ENCODE results near the gene ENTPD8.
"Not testable (repeated sequence)": the region's sequence is repeated elsewhere in the genome, so short reads cannot be mapped to it uniquely, and the experiment has no call there.

Gene ENTPD8

GRCh38 chr9:137474271-137474670 is 33.1 kb upstream of the ENTPD8 start:
- DNase-seq = no peak

GRCh38 chr9:137470785-137471184 is 29.6 kb upstream of the ENTPD8 start:
- DNase-seq = no peak

GRCh38 chr9:137467896-137468295 is 26.7 kb upstream of the ENTPD8 start:
- DNase-seq = no peak

GRCh38 chr9:137467161-137467581 is 26.0 kb upstream of the ENTPD8 start:
- no peak for DNase-seq

- not testable (repeated sequence) for DNase-seq
Observed at GRCh38 chr9:137466389-137467085, 25.4 kb upstream of the ENTPD8 start.

- no peak for DNase-seq
Observed at GRCh38 chr9:137465720-137466388, 24.7 kb upstream of the ENTPD8 start.

GRCh38 chr9:137465000-137465719 is 24.0 kb upstream of the ENTPD8 start:
- no peak for DNase-seq

- no peak for DNase-seq
Observed at GRCh38 chr9:137464291-137464999, 23.3 kb upstream of the ENTPD8 start.

GRCh38 chr9:137463931-137464290 is 22.8 kb upstream of the ENTPD8 start:
- DNase-seq = no peak

- no peak for DNase-seq
Observed at GRCh38 chr9:137462986-137463930, 22.1 kb upstream of the ENTPD8 start.

- DNase-seq = no peak
Observed at GRCh38 chr9:137462396-137462985, 21.3 kb upstream of the ENTPD8 start.

GRCh38 chr9:137461663-137462395 is 20.7 kb upstream of the ENTPD8 start:
- DNase-seq = no peak

- DNase-seq = no peak
Observed at GRCh38 chr9:137461316-137461662, 20.1 kb upstream of the ENTPD8 start.

GRCh38 chr9:137460363-137461315 is 19.5 kb upstream of the ENTPD8 start:
- DNase-seq = no peak

- no peak for DNase-seq
Observed at GRCh38 chr9:137459601-137460362, 18.6 kb upstream of the ENTPD8 start.

GRCh38 chr9:137459152-137459600 is 18.0 kb upstream of the ENTPD8 start, which contains the start of gene NSMF:
Gene NSMF, minus strand, starts transcription at chr9:137459334. Its CDS starts 232 bp downstream, at chr9:137459102.
- peak; percentile 65 for DNase-seq

GRCh38 chr9:137458194-137459151 is 17.3 kb upstream of the ENTPD8 start:
- DNase-seq = no peak

All from GF-D8 (cell line).